ENCODE results near the gene CROCC2.

DNA sequence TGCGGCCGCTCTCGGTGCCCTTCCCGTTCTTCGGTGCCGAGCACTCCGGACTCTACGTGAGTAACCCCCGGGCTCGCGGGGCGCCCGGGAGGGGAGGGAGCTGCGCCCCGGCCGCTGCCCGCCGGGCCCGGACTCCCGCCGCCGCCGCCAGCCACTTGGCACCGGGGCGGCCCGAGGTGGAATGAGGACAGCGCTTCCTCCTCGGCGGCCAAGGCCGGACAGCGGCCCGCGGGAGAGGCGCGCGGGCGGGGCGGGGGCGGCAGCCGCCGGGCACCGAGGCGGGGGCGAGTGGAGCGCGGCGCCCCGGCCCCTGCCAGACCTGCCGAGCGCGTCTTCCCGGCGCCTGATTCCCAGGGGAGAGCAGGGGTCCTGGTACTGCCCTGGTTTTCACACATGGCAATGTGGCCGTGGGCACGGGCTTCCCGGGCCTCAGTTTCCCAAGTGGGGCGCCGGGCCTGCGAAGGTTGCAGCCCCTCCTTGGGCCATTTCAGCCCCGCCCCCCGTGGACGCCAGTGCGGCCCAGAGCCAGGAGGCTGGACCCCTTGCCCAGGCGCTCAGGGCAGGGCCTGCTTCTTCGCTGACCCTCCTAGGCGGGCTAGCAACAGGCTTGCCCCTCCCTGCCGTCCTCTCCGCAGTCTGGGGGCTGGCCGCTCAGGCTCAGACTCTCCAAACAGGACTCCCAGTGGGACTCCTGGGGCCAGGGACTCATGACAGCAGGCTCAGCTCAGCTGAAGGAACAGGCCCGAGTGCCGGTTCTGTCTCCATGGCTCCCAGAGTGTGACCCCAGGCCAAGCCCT, 93.1 kb downstream of the CROCC2 start:
- TF ChIP-seq, protein P1, sequence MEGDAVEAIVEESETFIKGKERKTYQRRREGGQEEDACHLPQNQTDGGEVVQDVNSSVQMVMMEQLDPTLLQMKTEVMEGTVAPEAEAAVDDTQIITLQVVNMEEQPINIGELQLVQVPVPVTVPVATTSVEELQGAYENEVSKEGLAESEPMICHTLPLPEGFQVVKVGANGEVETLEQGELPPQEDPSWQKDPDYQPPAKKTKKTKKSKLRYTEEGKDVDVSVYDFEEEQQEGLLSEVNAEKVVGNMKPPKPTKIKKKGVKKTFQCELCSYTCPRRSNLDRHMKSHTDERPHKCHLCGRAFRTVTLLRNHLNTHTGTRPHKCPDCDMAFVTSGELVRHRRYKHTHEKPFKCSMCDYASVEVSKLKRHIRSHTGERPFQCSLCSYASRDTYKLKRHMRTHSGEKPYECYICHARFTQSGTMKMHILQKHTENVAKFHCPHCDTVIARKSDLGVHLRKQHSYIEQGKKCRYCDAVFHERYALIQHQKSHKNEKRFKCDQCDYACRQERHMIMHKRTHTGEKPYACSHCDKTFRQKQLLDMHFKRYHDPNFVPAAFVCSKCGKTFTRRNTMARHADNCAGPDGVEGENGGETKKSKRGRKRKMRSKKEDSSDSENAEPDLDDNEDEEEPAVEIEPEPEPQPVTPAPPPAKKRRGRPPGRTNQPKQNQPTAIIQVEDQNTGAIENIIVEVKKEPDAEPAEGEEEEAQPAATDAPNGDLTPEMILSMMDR (IDR thresholded peaks at IDR 0.05): no peak
- TF ChIP-seq POLR2A (IDR thresholded peaks at IDR 0.05): no peak

All from Peyer's patch (tissue), 4 donors.